ENCODE data around the gene POLDIP3.
A peak's percentile ranks its signal among the peaks of the same experiment; 100 is the strongest.
"Not testable (repeated sequence)": the region's sequence is repeated elsewhere in the genome, so short reads cannot be mapped to it uniquely, and the experiment has no call there.

The POLDIP3 gene

GRCh38 chr22:42582987-42583386 lies 31.7 kb downstream of the POLDIP3 start:
- no peak for DNase-seq

GRCh38 chr22:42581762-42582716 lies 32.6 kb downstream of the POLDIP3 start:
- peak; percentile 36 for DNase-seq

GRCh38 chr22:42581194-42581761 lies 33.4 kb downstream of the POLDIP3 start:
- DNase-seq, result not testable (repeated sequence)

GRCh38 chr22:42580040-42580439 lies 34.6 kb downstream of the POLDIP3 start:
- not testable (repeated sequence) for DNase-seq

- no peak for DNase-seq
These were observed 37.0 kb downstream of the POLDIP3 start for GRCh38 chr22:42577623-42578240.

GRCh38 chr22:42577141-42577540 lies 37.5 kb downstream of the POLDIP3 start:
- not testable (repeated sequence) for DNase-seq

- not testable (repeated sequence) for DNase-seq
These were observed 38.6 kb downstream of the POLDIP3 start for GRCh38 chr22:42575996-42576574.

- not testable (repeated sequence) for DNase-seq
These were observed 40.2 kb downstream of the POLDIP3 start for GRCh38 chr22:42574468-42574867.

GRCh38 chr22:42574046-42574445 lies 40.6 kb downstream of the POLDIP3 start:
- DNase-seq, result not testable (repeated sequence)

GRCh38 chr22:42571068-42571467 lies 43.6 kb downstream of the POLDIP3 start:
- DNase-seq, result not testable (repeated sequence)

GRCh38 chr22:42570580-42570979 lies 44.1 kb downstream of the POLDIP3 start:
- DNase-seq, result not testable (repeated sequence)

- not testable (repeated sequence) for DNase-seq
These were observed 46.7 kb downstream of the POLDIP3 start for GRCh38 chr22:42567950-42568349.

- no peak for DNase-seq
These were observed 48.7 kb downstream of the POLDIP3 start for GRCh38 chr22:42565956-42566355.

GRCh38 chr22:42564699-42565098 lies 50.0 kb downstream of the POLDIP3 start:
- DNase-seq, result no peak

GRCh38 chr22:42563943-42564342 lies 50.7 kb downstream of the POLDIP3 start:
- DNase-seq, result not testable (repeated sequence)

- DNase-seq, result no peak
These were observed 52.0 kb downstream of the POLDIP3 start for GRCh38 chr22:42562684-42563083.

GRCh38 chr22:42562279-42562678 lies 52.4 kb downstream of the POLDIP3 start:
- no peak for DNase-seq

GRCh38 chr22:42561856-42562255 lies 52.8 kb downstream of the POLDIP3 start:
- no peak for DNase-seq

GRCh38 chr22:42560781-42561180 lies 53.9 kb downstream of the POLDIP3 start:
- DNase-seq, result no peak

GRCh38 chr22:42560381-42560780 lies 54.3 kb downstream of the POLDIP3 start:
- DNase-seq, result no peak

GRCh38 chr22:42553475-42554361 lies 61.0 kb downstream of the POLDIP3 start, which contains the start of gene SERHL2:
TSS of gene SERHL2 (plus strand) at chr22:42553956. CDS start at chr22:42554021, 65 bp downstream.
- peak; percentile 33 for DNase-seq

- DNase-seq, result not testable (repeated sequence)
These were observed 62.4 kb downstream of the POLDIP3 start for GRCh38 chr22:42552294-42552647.
